OCI-LY7 (cell line): ENCODE data around the gene CD55.

Experiments used
- EZH2phosphoT487 ChIP-seq: fragments of 200-600 bp; sonication (generic); IDR thresholded peaks from 2 replicates; pipeline ENCODE4 v1.6.1; 2018; ENCODE audit warnings: low read depth, borderline replicate concordance, mild to moderate bottlenecking, mixed run types, antibody characterized with exemption, low read length, moderate library complexity, mixed read lengths
- TF ChIP-seq, protein P1 (sequence below): fragments of 200-600 bp; sonication (generic); conservative IDR thresholded peaks from 2 replicates; pipeline ENCODE4 v1.5.1; 2014; ENCODE audit warnings: mild to moderate bottlenecking, antibody characterized with exemption, low read length, moderate library complexity, mixed read lengths

GRCh38 chr1:207274882-207275281, 46.6 kb upstream of the CD55 start:
- TF ChIP-seq, protein P1, sequence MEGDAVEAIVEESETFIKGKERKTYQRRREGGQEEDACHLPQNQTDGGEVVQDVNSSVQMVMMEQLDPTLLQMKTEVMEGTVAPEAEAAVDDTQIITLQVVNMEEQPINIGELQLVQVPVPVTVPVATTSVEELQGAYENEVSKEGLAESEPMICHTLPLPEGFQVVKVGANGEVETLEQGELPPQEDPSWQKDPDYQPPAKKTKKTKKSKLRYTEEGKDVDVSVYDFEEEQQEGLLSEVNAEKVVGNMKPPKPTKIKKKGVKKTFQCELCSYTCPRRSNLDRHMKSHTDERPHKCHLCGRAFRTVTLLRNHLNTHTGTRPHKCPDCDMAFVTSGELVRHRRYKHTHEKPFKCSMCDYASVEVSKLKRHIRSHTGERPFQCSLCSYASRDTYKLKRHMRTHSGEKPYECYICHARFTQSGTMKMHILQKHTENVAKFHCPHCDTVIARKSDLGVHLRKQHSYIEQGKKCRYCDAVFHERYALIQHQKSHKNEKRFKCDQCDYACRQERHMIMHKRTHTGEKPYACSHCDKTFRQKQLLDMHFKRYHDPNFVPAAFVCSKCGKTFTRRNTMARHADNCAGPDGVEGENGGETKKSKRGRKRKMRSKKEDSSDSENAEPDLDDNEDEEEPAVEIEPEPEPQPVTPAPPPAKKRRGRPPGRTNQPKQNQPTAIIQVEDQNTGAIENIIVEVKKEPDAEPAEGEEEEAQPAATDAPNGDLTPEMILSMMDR: no peak
- no peak for TF ChIP-seq EZH2phosphoT487
